Measurements from ENCODE around the gene LEUTX.
A peak's percentile ranks its signal among the peaks of the same experiment; 100 is the strongest.

Gene LEUTX

DNA sequence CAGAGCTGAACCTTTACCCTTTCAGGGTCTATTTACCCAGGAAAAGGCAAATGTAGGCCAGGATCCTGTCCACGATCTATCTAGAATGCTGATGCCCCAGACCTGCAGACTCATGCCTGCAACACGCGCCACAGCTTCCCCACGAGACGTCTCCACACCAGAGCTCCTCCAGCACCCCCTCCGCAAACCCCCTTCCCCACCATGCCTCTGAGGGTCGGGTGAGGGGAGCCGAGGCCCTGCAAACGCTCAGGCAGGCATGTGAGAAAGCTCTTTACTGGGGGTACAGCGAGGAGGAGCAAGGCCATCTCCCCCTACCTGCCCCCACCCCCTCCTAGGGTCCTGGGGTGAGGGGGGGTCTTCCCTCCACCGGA lies 46.4 kb downstream of the LEUTX start:
- FAIRE-seq = no peak

DNA sequence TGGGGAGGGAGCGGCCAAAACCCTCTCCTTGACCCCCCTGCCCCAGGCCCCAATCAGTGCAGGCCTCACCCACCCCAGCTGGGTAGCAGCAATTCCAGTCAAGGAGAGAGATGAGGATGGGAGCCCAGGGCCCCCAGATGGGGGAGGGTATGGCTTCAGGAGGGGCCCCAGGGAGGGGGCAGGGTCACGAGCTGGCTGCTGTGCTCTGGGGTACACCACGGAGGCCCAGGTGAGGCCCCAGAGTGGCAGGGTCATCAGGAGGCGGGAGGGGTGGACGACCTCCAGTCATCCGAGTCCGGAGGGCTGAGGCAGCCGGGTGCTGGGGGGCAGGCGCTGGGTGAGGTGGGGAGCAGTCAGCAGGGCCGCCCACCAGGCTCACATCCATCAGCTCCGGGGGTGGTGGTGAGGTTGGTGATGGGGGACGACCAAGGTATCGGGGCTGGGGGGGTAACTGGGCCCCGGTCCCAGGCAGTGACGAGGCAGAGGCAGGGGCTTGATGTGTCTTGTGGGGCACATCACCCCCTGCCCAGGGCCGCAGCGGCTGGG lies 47.0 kb downstream of the LEUTX start:
- no peak for FAIRE-seq

DNA sequence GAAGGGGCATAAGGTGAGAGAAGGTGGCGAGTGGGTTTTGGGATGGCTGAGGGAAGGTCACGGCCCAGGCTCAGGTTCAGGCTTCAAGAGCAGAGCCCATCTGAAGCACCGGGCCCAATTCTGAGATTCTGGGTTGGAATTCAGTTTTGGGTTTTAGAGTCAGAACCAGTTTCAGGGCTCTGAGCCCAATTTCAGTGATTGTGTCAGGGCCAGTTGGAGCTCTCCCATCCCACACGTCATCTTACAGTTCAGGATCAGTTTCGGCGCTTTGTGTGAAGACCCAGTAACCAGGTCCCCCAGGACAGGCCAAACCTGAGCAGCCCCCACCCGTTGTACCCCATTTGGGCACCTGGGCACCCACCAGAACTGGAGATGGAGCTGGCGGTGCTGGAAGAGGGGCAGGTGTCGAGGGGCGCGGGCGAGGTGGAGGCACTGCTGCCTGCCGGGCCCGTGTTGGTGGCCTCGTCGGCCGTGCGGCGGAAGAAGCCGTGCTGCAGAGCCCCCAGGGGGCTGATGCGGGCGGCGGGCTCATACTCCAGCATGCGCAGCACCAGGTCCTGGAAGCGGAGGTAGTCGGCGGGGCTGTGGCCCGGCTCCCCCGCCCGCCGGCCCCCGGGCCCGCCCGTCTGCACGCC lies 47.8 kb downstream of the LEUTX start:
- FAIRE-seq = no peak

DNA sequence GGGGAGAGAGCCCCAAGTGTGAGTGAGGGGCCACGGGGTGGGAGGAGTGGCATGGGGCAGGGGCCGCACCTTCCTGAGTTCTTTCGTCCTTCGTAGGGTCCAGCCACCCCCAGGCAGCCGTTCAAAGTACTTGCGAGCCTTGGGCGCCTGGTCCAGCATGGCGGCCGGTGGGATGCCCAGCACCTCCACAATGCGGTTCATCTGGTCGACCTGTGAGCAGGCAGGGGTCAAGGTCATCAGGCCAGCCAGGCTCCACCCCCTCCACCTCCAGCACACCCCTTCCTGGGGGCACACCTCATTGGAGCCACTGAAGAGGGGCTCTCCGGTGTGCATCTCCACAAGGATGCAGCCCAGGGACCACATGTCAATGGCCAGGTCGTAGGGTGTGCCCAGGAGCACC lies 48.6 kb downstream of the LEUTX start:
- FAIRE-seq = no peak

DNA sequence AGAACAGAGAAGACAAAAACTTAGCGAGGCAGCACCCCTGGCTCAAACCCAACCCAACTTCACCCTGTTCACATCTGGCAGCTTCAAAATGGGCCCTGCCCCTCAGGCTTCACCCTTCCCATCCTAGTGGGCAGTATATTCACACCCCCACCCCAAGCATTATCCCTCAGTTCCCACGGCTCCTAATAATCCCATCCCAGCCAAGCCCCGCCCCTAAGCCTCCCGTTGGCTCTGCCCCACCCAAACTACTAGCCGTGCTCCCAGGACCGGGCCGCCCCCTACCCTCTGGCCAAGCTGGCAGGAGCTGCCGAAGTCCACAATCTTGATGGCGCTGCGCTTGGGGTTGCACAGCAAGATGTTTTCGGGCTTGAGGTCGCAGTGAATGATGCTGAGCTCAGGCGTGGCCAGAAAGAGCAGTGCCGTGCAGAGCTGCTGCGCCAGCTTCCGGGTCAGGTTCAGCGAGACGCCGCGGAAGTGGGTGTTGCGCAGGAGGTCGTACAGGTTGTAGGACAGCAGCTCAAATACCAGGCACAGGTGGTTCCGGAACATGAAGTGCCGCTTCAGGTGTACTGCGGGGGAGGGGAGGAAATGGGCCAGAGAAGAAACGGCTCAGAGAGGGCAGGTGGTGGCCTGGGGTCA lies 49.5 kb downstream of the LEUTX start:
- no peak for FAIRE-seq

DNA sequence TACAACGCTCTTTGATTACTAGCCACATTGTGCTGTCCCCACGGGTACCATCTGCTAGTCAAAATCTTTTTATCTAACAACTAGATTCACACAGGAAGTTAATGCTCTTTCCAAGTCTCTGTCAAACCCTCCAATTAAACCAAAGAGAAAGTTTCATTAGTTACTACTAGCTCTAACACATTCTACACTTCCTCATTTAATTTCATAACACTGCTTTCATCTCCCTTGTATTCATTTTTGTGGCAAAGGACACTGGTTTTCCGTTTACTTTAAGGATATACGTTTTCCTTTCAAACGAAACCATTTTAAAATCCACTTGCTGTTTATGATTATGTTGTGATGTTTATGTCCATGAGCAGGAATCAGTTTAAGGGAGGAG lies 50.0 kb downstream of the LEUTX start:
- FAIRE-seq = no peak

DNA sequence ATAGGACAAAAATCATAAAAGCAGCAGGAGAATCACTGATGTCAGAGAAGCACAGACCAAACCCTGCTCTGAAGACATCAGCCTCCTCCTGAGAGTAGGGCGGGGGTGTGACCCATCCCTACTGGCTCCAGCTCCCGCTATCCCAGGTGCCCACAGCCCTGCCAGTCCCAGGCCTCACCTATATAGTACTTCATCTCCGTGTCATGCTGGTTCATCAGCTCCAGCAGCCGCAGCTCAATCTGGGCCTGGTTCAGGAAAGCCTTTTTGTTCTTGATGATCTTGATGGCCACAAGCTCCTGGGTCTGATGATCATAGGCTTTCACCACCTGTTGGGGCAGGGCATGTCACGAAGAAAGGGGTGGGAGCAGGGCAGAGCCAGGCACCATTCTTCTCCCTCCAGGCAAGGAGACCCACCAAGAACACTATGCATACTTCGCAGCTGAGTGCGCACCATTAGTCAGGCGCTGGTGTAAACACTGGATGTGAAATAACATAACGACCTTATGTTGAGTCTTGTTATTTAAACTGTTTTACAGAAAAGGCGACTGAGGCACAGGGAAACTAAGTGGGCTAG lies 51.1 kb downstream of the LEUTX start:
- FAIRE-seq = no peak

DNA sequence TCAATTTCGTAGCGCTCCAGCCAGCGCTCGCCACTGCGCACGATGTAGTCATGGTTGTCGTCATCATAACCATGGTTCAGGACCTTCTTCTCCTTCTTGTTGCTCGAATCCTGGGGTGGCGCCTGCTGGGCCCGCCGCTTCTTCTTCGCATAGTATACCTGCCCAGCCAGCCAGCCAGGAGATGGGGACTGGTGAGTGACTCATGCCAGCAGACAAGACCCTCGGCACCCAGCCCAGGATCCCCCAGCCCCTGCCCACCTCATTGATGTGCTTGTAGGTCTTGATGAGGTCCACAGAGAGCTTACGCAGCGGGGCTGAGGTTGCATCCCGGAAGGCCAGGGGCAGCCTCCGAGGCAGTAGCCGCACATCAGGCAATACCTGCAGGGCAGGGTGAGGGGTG lies 51.8 kb downstream of the LEUTX start:
- FAIRE-seq = no peak

DNA sequence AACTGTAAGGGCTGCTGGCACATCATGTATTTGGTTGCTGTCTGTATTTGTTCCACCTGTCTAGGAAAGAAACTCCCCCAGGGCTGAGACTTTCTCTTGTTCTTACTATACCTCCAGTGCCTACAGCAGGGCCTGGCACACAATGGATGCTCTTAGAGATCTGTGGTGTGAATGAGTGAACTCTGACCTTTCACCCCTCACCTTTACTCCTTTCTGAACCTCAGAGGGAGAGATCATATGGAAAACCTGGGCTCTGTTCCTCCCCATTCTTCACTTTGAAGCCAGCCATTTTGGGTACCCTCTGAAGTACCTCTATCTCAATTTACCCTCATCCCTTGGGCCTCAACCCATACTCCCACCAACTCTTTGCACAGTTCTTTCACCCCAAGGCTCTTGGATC lies 52.2 kb downstream of the LEUTX start:
- FAIRE-seq = no peak

DNA sequence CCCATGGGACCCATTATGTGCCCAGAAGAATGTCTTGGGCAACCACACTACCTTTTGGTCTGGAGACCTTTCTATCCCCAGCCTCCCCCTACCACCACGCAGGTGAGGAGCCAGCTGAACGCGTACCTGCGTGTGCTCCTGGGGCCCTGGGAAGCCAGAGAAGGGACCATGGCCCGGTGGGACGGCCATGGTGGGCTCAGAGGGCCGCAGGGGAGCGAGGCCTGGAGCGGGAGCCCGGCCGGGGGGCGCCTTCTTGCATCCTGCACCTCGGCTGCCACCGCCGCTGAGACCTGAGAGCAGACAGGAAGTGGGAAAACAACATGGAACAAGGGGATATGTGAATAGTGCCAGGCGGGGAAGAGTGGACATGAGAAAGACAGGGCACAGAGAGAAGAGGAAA lies 53.0 kb downstream of the LEUTX start:
- no peak for FAIRE-seq

DNA sequence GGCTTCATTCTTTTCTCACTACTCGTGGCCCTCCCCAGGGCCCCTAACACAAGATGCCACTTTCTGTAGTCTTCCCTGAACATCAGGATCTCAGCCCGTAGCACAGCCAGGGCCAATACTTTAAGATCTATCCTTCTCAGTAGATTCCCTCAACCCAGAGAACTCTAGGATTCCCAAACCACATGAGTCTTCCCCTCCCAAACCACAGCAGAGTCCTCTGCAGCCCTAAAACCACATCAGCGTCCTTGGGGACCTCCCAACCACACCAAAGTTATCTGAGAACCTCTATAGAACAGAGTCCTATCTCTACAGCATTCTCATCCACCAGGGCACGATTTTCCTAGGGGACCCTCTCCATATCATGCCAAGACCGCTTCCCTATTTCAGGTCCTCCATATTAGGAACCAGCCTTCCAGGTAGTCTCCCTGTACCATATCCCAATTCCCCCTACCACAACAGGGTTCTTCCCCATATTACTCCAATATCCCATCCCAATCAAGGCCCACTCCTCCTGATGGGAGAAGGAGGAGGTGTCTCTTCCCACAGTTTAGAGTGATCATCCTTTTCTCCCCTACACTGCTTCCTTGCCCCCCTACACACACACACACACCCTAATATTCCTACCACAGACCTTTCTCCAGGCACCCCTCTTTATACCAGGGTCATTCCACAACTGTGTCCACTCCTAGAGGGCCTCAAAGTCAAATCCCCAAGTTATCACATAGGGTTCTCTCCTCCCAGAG lies 53.9 kb downstream of the LEUTX start:
- FAIRE-seq = no peak

DNA sequence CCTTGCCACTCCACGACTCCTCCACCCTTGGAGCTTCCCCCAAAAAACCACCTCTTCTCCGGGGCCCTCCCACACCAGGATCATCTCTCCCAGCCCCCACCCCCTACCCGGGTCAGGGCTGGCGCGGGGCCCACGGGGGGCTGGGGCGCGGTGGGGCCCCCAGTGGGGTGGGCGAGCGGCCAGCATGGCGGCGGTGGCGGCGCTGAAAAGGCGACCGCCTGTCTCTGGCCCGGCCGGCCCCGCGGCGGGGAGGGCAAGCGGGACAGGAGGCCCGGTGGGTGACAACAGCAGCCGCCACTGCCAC lies 54.5 kb downstream of the LEUTX start:
- no peak for FAIRE-seq

DNA sequence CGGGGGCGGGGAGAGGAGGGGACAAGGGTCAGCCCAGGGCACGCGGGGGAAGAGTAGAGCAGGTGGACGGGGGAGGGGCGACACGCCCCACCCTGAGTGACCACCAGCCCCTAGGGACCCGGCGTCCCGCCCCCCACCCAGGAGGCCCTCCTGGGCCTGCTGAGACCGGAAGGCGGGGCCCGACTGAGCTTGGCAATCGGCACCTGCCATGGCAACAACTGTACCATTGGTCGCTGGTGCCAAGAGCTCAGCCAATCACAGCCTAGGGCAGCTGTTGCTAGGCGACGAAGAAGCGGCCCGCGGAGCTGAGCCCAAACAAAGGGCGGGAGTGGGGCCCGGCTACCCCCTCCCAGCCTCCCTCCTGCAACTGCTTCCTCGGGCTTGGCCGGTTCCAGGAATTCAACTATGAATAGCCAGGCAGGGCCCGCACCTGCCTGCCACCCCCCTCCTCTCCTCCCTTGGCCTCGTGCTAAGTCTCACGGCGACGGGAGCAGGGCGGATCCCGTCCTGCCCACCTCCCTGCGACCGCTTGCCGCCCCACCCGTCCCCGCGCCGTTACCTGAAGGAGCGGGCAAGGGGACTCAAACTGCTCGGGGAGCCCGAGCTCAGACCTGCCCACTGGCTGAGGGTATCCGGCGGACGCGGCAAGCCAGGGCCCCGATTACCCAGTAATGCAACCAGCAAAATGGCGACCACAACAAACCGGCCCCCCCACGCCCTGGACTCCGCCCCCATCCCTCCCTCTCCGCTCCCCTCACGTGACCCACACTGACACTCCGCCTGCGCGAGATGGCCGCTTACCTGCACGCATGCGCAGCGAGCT lies 55.0 kb downstream of the LEUTX start, which contains the start of gene DYRK1B:
Gene DYRK1B (minus strand): TSS at position 699 of the 823 bp plus-strand sequence. CDS start 2,295 bp downstream, outside the sequence.
- peak; percentile 16 for FAIRE-seq

DNA sequence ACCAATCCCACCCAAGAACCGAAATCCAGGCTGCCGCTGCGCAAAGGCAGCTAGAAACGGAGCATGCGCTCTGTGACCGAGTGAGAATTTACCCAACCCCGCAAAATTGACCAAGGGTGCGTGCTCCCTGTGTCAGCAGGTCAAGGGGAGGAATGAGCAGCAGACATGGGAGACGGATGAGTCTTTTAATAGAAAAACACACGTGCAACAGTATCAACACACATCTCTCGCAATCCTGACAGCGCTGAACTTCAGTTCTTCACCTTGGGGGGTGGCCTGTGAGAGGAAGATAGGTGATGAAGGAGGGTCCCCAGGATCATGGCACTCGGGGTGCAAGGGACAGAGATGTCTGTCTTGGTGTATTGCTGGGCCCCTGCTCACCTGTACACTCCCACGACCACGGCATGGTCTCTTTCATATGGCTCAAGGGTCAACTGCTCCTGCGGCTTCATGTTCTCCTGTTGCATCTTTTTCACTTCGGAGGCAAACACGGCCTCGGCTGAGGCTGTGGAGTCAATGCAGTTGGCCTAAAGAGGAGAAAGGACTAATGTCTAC lies 55.7 kb downstream of the LEUTX start:
- no peak for FAIRE-seq

All from A204.1 (cell line).